ENCODE data around the gene KCNQ2.

Gene KCNQ2

DNA sequence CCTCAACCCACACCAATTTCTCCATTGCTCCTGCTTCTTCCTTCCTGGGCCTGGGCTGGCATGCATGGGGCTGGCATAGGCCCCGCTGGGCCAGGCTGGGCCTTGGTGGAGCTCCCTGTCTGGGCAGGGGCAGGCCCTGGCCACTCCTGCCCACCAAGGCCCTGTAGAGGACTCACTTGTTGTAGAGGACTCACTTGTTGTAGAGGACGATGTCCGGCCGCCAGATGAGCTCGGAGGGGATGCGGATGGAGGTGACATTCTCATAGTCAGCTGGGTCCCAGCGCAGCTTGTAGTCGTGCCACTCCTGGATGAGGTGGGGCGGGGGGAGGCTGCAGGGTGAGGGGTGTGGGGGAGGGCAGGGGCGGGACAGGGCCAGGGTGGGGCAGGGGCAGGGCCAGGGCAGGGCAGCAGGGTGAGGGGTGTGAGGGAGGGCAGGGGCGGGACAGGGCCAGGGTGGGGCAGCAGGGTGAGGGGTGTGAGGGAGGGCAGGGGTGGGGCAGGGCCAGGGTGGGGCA lies 116.6 kb downstream of the KCNQ2 start:
- Histone ChIP-seq H4K20me1 (ENCODE audit: control insufficient read depth, insufficient read depth, low read depth, low read length) (no peaks in the 10 kb centered on the region), H3K27ac (ENCODE audit: low read depth, low read length) (no peak overlapping the region), H3K36me3 (ENCODE audit: control insufficient read depth, low read length) (no peaks in the 10 kb centered on the region), H3K4me3 (ENCODE audit: low read length) (no peak overlapping the region), H3F3A (ENCODE audit: control insufficient read depth, insufficient read depth) (no peaks in the 10 kb centered on the region), H3K79me2 (ENCODE audit: control insufficient read depth, low read length) (no peaks in the 10 kb centered on the region), H3K27me3 (ENCODE audit: control insufficient read depth, low read length) (no peaks in the 10 kb centered on the region), H3K9me3 (ENCODE audit: control insufficient read depth, insufficient read depth, low read length) (peaks cover 26% of the 10 kb centered on the region; the same call in 1 of the 2 replicates), H3K4me2 (ENCODE audit: low read length) (no peak overlapping the region), H3K9me2 (replicated peaks; ENCODE audit: control insufficient read depth, low read length) (no peaks in the 10 kb centered on the region), H3K4me1 (ENCODE audit: control insufficient read depth, low read length) (no peaks in the 10 kb centered on the region)
- TF ChIP-seq EZH2phosphoT487 (IDR thresholded peaks at IDR 0.05; ENCODE audit: borderline replicate concordance, low read length) (no peak), CTCF (IDR thresholded peaks at IDR 0.05; ENCODE audit: low read depth, low read length, poor library complexity, severe bottlenecking) (no peak)

- Histone ChIP-seq H3K36me3 (ENCODE audit: control insufficient read depth, low read length) (no peaks in the 10 kb centered on the region), H3K4me2 (ENCODE audit: low read length) (no peak overlapping the region), H3K4me1 (ENCODE audit: control insufficient read depth, low read length) (no peaks in the 10 kb centered on the region), H3K79me2 (ENCODE audit: control insufficient read depth, low read length) (no peaks in the 10 kb centered on the region), H3K4me3 (ENCODE audit: low read length) (no peak overlapping the region), H4K20me1 (ENCODE audit: control insufficient read depth, insufficient read depth, low read depth, low read length) (no peaks in the 10 kb centered on the region), H3K9me3 (ENCODE audit: control insufficient read depth, insufficient read depth, low read length) (peaks cover 31% of the 10 kb centered on the region; the same call in 1 of the 2 replicates), H3F3A (ENCODE audit: control insufficient read depth, insufficient read depth) (no peaks in the 10 kb centered on the region), H3K27ac (ENCODE audit: low read depth, low read length) (no peak overlapping the region), H3K9me2 (replicated peaks; ENCODE audit: control insufficient read depth, low read length) (no peaks in the 10 kb centered on the region), H3K27me3 (ENCODE audit: control insufficient read depth, low read length) (no peaks in the 10 kb centered on the region)
- TF ChIP-seq CTCF (IDR thresholded peaks at IDR 0.05; ENCODE audit: low read depth, low read length, poor library complexity, severe bottlenecking) (no peak), EZH2phosphoT487 (IDR thresholded peaks at IDR 0.05; ENCODE audit: borderline replicate concordance, low read length) (no peak)
These were observed 117.7 kb downstream of the KCNQ2 start for GRCh38 chr20:63354636-63355350.

DNA sequence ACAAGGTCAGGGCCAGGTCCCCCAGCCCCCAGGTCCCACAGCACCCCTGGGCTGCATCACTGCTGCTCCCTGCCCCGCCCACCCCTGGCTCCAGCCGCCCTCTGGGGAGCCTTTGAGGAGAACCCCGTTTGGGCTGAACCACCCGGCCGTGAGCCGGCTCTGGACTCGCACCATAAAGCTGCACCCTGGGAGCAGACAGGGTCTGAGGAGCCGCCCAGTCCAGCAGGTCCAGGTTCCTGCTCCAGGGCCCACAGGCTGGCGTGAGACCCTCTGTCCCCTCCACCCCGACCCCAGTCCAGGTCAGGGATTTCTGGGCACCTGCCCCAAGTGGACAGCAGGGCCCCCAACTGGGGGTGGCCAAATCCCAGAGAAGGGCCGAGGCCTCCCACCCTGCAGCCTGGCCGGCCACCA lies 119.6 kb downstream of the KCNQ2 start:
- Histone ChIP-seq H3K36me3 (ENCODE audit: control insufficient read depth, low read length) (no peaks in the 10 kb centered on the region), H3K9me2 (replicated peaks; ENCODE audit: control insufficient read depth, low read length) (no peaks in the 10 kb centered on the region), H4K20me1 (ENCODE audit: control insufficient read depth, insufficient read depth, low read depth, low read length) (no peaks in the 10 kb centered on the region), H3K27ac (ENCODE audit: low read depth, low read length) (no peak overlapping the region), H3K4me1 (ENCODE audit: control insufficient read depth, low read length) (no peaks in the 10 kb centered on the region), H3K4me2 (ENCODE audit: low read length) (no peak overlapping the region), H3F3A (ENCODE audit: control insufficient read depth, insufficient read depth) (no peaks in the 10 kb centered on the region), H3K4me3 (ENCODE audit: low read length) (no peak overlapping the region), H3K27me3 (ENCODE audit: control insufficient read depth, low read length) (no peaks in the 10 kb centered on the region), H3K9me3 (ENCODE audit: control insufficient read depth, insufficient read depth, low read length) (peaks cover 35% of the 10 kb centered on the region; the same call in 1 of the 2 replicates), H3K79me2 (ENCODE audit: control insufficient read depth, low read length) (no peaks in the 10 kb centered on the region)
- no peak for TF ChIP-seq CTCF (IDR thresholded peaks at IDR 0.05; ENCODE audit: low read depth, low read length, poor library complexity, severe bottlenecking)
- TF ChIP-seq EZH2phosphoT487 (IDR thresholded peaks at IDR 0.05; ENCODE audit: borderline replicate concordance, low read length), result no peak
